22Rv1 (cell line): ENCODE measurements around the gene EIF4A2.

Experiments
- CTCF ChIP-seq: fragments of 450-650 bp; IDR thresholded peaks from 2 replicates; pipeline ENCODE4 v1.5.1; 2017; ENCODE audit warnings: mild to moderate bottlenecking
- ZFX ChIP-seq: fragments of 450-650 bp; IDR thresholded peaks from 2 replicates; pipeline ENCODE4 v1.6.1; 2017; ENCODE audit warnings: antibody characterized with exemption, borderline replicate concordance

- no peak for TF ChIP-seq CTCF
- no peak for TF ChIP-seq ZFX
Observed at GRCh38 chr3:186806089-186807055, 23.0 kb downstream of the EIF4A2 start, which contains the start of gene RFC4.
